SU-DHL-6 (cell line): ENCODE data around the gene TMED8.

Source experiments
- H2AFZ ChIP-seq: fragments of 200-600 bp; sonication (generic); 2 replicates; pipeline ENCODE4 v1.6.1; 2014; ENCODE audit warnings: low read depth, mild to moderate bottlenecking, moderate library complexity, mixed read lengths, antibody characterized with exemption, low read length; ENCODE audit not compliant: severe bottlenecking
- H3F3A ChIP-seq: fragments of 200-600 bp; shearing (Covaris generic); 2 replicates; pipeline ENCODE4 v1.6.0; 2016; ENCODE audit warnings: antibody characterized with exemption, mild to moderate bottlenecking; ENCODE audit not compliant: insufficient read depth
- H3K27ac ChIP-seq: fragments of 200-600 bp; sonication (generic); 2 replicates; pipeline ENCODE4 v1.5.1; 2016; ENCODE audit warnings: low read depth, mild to moderate bottlenecking, low read length, moderate library complexity, mixed read lengths
- H3K27me3 ChIP-seq: fragments of 200-600 bp; sonication (generic), shearing (Covaris generic); 2 replicates; pipeline ENCODE4 v1.6.0; 2014; ENCODE audit warnings: mild to moderate bottlenecking, low read length
- H3K36me3 ChIP-seq: fragments of 200-600 bp; sonication (generic); 2 replicates; pipeline ENCODE4 v1.6.1; 2014; ENCODE audit warnings: mild to moderate bottlenecking, low read length, mixed read lengths
- H3K4me2 ChIP-seq: fragments of 300-600, 200-600 bp; shearing (Covaris generic), sonication (generic); 2 replicates; pipeline ENCODE4 v1.6.0; 2014; ENCODE audit warnings: low read length, low read depth, mild to moderate bottlenecking; ENCODE audit not compliant: poor library complexity, severe bottlenecking
- H3K4me3 ChIP-seq: fragments of 200-600 bp; sonication (generic); 2 replicates; pipeline ENCODE4 v1.5.1; 2014; ENCODE audit warnings: antibody characterized with exemption, low read length, mild to moderate bottlenecking, mixed read lengths; ENCODE audit not compliant: insufficient read depth, poor library complexity, severe bottlenecking
- H3K79me2 ChIP-seq: fragments of 200-600 bp; sonication (generic); 2 replicates; pipeline ENCODE4 v1.6.1; 2014; ENCODE audit warnings: mild to moderate bottlenecking, low read length, moderate library complexity; ENCODE audit not compliant: insufficient read depth
- H3K9ac ChIP-seq: fragments of 200-600 bp; sonication (generic); 2 replicates; pipeline ENCODE4 v1.7.0; 2014; ENCODE audit warnings: mild to moderate bottlenecking, low read length
- H3K9me2 ChIP-seq: fragments of 200-600 bp; sonication (generic); replicated peaks from 2 replicates; pipeline ENCODE4 v1.6.1; 2014; ENCODE audit warnings: low read length; ENCODE audit not compliant: insufficient read depth
- H3K9me3 ChIP-seq: fragments of 200-600 bp; sonication (generic); 2 replicates; pipeline ENCODE4 v1.6.1; 2014; ENCODE audit warnings: low read length, mixed read lengths; ENCODE audit not compliant: insufficient read depth
- H4K20me1 ChIP-seq: fragments of 200-600 bp; sonication (generic); 2 replicates; pipeline ENCODE4 v1.6.1; 2014; ENCODE audit warnings: low read depth, mild to moderate bottlenecking, antibody characterized with exemption, low read length, moderate library complexity, mixed read lengths
- CTCF ChIP-seq: fragments of 200-600 bp; sonication (generic); IDR thresholded peaks from one replicate; pipeline ENCODE4 v1.5.1; 2017; ENCODE audit warnings: antibody characterized with exemption, mild to moderate bottlenecking, low read length, moderate library complexity; ENCODE audit not compliant: insufficient read depth, poor library complexity, severe bottlenecking
- EZH2phosphoT487 ChIP-seq: fragments of 200-600 bp; sonication (generic), shearing (Covaris generic); conservative IDR thresholded peaks from 2 replicates; pipeline ENCODE4 v1.6.1; 2018; ENCODE audit warnings: mild to moderate bottlenecking, antibody characterized with exemption, low read length, moderate library complexity, mixed read lengths

The TMED8 gene

GRCh38 chr14:77306851-77307496, 69.9 kb downstream of the TMED8 start:
- TF ChIP-seq CTCF = no peak
- no peak for TF ChIP-seq EZH2phosphoT487
- Histone ChIP-seq H3K4me2 (no peak overlapping the region), H3K79me2 (no peaks in the 10 kb centered on the region), H3K9ac (no peak overlapping the region), H2AFZ (no peak overlapping the region), H3K27ac (no peak overlapping the region), H3K27me3 (no peaks in the 10 kb centered on the region), H3K9me2 (no peaks in the 10 kb centered on the region), H3K9me3 (no peaks in the 10 kb centered on the region), H4K20me1 (no peaks in the 10 kb centered on the region), H3F3A (no peaks in the 10 kb centered on the region), H3K36me3 (no peaks in the 10 kb centered on the region), H3K4me3 (no peak overlapping the region)

DNA sequence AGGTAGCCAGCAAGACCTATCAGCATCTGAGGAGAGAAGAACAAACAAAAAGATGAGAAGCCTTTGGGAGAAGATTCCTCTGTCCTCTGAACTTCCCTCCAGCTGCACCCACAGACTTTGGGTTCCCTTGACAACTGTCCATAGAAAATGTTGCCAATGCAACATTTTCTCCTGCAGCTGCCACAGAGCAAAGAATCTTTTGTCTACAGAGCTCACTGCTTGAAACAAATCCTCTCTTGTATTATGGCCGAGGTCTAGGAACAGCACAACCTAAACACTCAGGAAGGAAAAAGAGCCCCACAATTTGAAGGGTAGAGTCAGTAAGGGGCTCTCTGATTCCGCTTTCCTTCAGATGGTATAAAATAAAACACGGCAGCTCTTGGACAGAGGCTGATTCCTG, 70.5 kb downstream of the TMED8 start:
- H2AFZ ChIP-seq = no peak overlapping the region
- no peaks in the 10 kb centered on the region for H3K9me3 ChIP-seq
- no peak overlapping the region for H3K27ac ChIP-seq
- TF ChIP-seq EZH2phosphoT487 (no peak), CTCF (no peak)
- H3K27me3 ChIP-seq = no peaks in the 10 kb centered on the region
- no peaks in the 10 kb centered on the region for H3F3A ChIP-seq
- no peaks in the 10 kb centered on the region for H3K9me2 ChIP-seq
- no peak overlapping the region for H3K9ac ChIP-seq
- no peaks in the 10 kb centered on the region for H3K36me3 ChIP-seq
- H3K4me2 ChIP-seq = no peak overlapping the region
- H4K20me1 ChIP-seq = no peaks in the 10 kb centered on the region
- no peaks in the 10 kb centered on the region for H3K79me2 ChIP-seq
- no peak overlapping the region for H3K4me3 ChIP-seq

DNA sequence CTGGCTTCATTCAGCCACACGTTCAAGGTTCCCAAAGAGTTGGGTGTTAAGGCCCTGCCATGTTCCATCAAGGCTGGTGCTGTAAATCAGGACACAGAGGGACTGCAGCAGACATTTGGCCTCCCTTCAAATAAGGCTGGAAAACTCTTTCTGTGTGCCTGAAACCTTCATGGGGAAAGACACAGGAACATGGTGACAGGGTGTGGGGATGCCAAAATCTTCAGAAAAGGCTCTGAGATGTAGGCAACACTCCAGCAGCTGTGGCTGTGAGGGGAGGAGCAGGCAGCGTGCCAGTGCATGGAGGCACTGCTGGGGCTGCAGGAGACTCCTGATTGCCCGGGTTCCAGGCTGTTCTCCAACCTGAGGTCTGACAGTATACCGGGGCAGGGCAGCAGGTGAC, 71.2 kb downstream of the TMED8 start:
- Histone ChIP-seq H3K27ac (no peak overlapping the region), H3K79me2 (no peaks in the 10 kb centered on the region), H3K27me3 (no peaks in the 10 kb centered on the region), H3K9me3 (no peaks in the 10 kb centered on the region), H3K4me3 (no peak overlapping the region), H3K36me3 (no peaks in the 10 kb centered on the region), H3K9ac (no peak overlapping the region), H3F3A (no peaks in the 10 kb centered on the region), H4K20me1 (no peaks in the 10 kb centered on the region), H3K9me2 (no peaks in the 10 kb centered on the region), H2AFZ (no peak overlapping the region), H3K4me2 (no peak overlapping the region)
- no peak for TF ChIP-seq EZH2phosphoT487
- TF ChIP-seq CTCF = no peak
